ENCODE results near the gene PPP1R13L.
"Not testable (repeated sequence)": the region's sequence is repeated elsewhere in the genome, so short reads cannot be mapped to it uniquely, and the experiment has no call there.

Gene PPP1R13L

GRCh38 chr19:45345506-45345860 lies 59.4 kb downstream of the PPP1R13L start:
- DNase-seq (ENCODE audit: low read depth), result no peak

GRCh38 chr19:45344621-45345505 lies 60.0 kb downstream of the PPP1R13L start:
- no peak for DNase-seq (ENCODE audit: low read depth)

- no peak for DNase-seq (ENCODE audit: low read depth)
These were observed 62.0 kb downstream of the PPP1R13L start for GRCh38 chr19:45342911-45343310.

DNA sequence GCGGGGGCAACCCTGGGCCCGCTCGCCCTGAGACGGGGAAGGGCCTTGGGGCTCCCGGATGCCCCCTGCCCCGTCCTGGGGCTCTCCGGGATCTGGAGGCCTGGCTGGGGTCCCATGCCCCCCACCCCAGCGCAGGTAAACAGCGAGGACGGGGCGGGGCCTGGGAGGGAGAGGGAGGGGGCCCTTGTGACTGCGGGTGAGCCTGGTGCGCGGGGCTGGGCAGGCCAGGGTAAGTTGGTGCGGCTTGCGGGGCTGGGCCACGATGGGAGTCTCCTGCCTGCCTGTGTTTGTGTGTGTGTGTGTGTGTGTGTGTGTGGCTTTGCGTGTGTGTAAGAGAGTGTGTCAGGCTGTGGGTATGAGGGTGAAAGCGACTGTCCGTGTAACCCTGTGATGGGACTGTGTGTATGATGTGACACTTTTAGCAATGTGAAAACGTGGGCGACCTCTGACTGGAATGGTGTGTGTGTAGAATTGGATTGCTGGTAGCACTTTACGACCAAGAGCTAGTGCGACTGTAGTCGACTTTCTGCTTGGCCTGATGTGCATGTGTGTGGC lies 63.9 kb downstream of the PPP1R13L start:
- no peak for DNase-seq (ENCODE audit: low read depth)

GRCh38 chr19:45340232-45340898 lies 64.5 kb downstream of the PPP1R13L start, which contains the start of gene KLC3:
Gene KLC3 (plus strand): TSS chr19:45340750. CDS start chr19:45345542, 4,792 bp downstream.
- no peak for DNase-seq (ENCODE audit: low read depth)

DNA sequence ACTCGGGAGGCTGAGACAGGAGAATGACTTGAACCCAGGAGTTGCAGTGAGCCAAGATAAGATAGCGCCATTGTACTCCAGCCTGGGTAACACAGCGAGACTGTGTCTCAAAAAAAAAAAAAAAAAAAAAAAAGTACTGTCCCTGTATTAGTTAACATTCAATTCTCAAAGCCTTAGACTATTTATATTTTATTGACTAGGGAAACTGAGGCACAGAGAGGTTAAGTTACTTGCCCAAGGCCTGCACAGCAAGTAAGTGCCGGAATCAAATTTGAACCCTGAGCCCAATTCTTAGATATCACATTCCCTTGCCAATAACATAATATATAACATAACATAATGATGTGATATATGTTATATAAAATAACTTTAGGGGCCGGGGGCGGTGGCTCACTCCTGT lies 65.2 kb downstream of the PPP1R13L start:
- no peak for DNase-seq (ENCODE audit: low read depth)

GRCh38 chr19:45336696-45337251 lies 68.1 kb downstream of the PPP1R13L start:
- no peak for DNase-seq (ENCODE audit: low read depth)

DNA sequence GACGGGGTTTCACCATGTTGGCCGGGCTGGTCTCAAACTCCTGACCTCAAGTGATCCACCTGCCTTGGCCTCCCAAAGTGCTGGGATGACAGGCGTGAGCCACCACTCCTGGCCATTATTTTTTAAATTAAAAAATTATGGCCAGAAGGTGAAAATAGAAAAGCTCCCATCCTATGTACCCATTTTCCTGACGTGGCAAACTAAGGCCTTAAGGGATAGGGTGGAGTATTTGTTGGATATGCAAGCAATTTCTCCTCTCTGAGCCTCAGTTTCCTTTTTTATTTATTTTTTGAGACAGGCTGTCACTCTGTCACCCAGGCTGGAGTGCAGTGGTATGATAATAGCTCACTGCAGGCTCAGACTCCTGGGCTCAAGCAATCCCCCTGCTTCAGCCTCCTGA lies 70.0 kb downstream of the PPP1R13L start:
- not testable (repeated sequence) for DNase-seq (ENCODE audit: low read depth)

- DNase-seq (ENCODE audit: low read depth), result no peak
These were observed 71.1 kb downstream of the PPP1R13L start for GRCh38 chr19:45333609-45334303.

GRCh38 chr19:45331411-45331810 lies 73.5 kb downstream of the PPP1R13L start:
- no peak for DNase-seq (ENCODE audit: low read depth)

Measured in fibroblast of gingiva (primary cell).